B cell (primary cell): ENCODE results near the gene GARIN5A.

Experiments
- EZH2 ChIP-seq: IDR thresholded peaks from 2 replicates; pipeline ENCODE4 v1.6.1; 2012; ENCODE audit warnings: borderline replicate concordance, low read depth, mild to moderate bottlenecking, moderate library complexity, low read length; ENCODE audit not compliant: insufficient read depth, poor library complexity, severe bottlenecking
- TF ChIP-seq, protein P1 (sequence below): fragments of 200-600 bp; IDR thresholded peaks from one replicate; pipeline ENCODE4 v1.8.0; 2022; ENCODE audit warnings: antibody characterized with exemption, mild to moderate bottlenecking

DNA sequence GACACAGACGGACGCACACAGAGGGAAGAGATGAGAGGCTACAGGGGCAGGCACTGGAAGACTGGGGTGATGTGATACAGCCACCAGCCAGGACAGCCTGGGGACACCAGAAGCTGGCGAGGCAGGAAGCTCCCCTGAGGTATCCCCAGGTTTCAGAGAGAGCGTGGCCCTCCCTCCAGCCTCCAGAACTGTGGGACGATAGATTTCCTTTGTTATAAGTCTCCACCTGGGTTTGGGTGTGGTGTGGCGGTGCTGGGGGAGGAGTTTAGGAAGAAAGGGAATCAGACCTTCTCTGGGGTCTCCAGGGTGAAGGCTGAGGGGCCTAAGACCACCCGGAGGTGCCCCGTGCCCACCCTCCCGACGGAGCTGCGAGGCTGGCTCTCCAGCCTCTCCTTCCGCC, 39.8 kb upstream of the GARIN5A start:
- TF ChIP-seq, protein P1, sequence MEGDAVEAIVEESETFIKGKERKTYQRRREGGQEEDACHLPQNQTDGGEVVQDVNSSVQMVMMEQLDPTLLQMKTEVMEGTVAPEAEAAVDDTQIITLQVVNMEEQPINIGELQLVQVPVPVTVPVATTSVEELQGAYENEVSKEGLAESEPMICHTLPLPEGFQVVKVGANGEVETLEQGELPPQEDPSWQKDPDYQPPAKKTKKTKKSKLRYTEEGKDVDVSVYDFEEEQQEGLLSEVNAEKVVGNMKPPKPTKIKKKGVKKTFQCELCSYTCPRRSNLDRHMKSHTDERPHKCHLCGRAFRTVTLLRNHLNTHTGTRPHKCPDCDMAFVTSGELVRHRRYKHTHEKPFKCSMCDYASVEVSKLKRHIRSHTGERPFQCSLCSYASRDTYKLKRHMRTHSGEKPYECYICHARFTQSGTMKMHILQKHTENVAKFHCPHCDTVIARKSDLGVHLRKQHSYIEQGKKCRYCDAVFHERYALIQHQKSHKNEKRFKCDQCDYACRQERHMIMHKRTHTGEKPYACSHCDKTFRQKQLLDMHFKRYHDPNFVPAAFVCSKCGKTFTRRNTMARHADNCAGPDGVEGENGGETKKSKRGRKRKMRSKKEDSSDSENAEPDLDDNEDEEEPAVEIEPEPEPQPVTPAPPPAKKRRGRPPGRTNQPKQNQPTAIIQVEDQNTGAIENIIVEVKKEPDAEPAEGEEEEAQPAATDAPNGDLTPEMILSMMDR, result no peak
- no peak for TF ChIP-seq EZH2
